CD4-positive, alpha-beta T cell treated with Interleukin-4 for 1 hour (primary cell): ENCODE measurements around the gene TMEM106C.
"Not testable (repeated sequence)": the region's sequence is repeated elsewhere in the genome, so short reads cannot be mapped to it uniquely, and the experiment has no call there.

ENCODE experiments used
- DNase-seq, 2 donors: peaks; one replicate each; pipeline ENCODE4 v3.0.0-alpha.2; 2020 to 2022

TMEM106C gene

DNA sequence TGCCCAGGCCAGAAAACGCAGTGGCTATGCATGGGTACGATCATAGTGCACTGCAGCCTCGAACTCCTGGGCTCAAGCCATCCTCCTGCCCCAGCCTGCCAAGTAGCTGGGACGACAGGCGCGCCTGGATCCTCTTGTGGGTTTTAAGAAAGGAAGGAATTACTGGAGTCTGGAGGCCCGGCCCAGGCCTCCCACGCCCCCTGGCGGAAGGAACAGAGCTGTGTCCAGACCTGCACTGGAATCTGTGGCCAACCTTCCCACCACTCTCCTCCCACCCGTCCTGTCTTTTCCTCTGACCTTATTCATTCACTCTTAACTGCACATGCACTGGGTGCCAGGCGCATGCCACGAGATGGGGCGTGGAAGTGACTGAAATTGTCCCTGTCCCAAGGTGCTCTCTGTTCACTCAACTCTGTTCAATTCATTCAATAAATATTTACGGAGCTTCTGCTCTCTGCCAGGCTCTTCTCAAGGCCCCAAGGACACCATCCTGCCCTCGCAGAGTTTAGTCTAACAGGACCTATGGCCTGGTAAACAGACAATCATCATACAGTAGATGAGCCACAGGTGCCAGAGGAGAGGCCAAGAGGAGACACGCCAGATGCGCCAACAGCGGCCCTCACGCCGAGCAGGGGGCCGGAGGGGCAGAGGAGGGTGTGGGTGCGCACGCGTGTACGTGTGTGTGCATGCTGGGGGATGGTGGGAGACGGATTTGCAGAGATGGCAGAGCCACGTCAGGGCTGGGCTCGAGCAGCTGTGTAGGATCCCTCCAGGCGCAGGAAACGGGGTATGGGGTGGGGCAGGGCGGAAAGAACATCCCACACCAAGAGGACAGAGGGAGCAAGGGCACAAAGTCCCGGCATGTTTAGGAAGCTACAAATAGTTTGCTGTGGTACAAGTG is 13.7 kb upstream of the TMEM106C start:
- DNase-seq: peak; percentile 36 to 49

GRCh38 chr12:47950856-47951468 is 12.4 kb upstream of the TMEM106C start:
- DNase-seq: no peak

DNA sequence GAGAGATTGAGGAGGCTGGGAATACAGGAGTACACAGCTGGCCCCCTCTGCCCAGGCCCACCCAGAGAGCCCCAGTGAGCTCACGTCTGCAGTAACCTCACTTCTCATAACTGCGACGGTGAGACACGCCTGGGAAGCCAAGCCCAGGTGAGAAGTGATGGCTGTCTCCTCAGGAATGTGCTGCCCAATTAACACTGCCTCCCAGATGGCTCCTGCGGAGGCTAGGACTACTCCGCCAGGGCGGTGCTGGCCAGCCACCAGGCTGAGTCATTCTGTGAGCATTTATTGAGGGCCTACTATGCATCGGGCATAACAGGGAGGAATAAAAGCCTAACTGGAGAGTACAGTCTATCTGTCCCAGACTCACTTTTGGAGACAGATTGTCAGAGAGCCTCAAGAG is 9.3 kb upstream of the TMEM106C start:
- no peak for DNase-seq

GRCh38 chr12:47954467-47955045 is 8.8 kb upstream of the TMEM106C start:
- DNase-seq: no peak

DNA sequence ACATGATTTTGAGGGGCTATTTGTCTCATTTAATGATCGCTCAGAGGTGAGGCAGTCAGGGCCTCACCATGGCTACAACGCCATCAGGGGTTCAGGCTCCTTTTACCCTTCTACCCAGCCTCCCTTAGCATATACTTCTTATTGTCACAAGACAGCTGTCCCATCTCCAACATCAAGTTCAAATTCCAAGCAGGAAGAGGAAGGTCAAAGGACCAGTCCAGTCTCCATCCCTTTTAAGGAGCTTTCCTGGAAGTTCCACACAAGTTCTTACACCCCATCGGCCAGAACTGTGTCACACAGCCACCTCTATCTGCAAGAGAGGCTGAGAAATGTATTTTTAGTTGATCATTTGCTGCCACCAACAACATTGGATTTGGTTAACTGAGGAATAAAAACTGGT is 8.3 kb upstream of the TMEM106C start:
- no peak for DNase-seq

GRCh38 chr12:47957671-47958070 is 5.7 kb upstream of the TMEM106C start:
- not testable (repeated sequence) for DNase-seq

DNA sequence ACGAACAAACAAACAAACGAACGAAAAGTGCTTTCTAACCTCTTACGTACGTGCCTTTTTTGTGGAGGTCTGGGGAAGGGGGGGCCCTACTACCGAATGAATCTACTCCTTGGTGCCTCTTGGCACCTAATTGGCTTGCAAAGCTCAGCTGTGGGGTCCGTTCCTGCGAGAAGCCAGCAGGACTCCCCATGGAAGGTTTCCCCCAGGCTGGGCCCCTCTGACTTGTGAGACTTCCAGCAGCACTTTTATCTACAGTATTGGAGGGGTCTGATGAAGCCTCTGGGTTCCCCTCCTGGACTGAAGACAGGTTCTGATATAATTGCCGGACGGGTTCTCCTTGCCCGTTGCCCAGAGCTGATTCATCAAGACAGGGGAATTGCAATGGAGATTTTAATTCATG is 1.2 kb upstream of the TMEM106C start:
- no peak for DNase-seq

- peak in 1 of 2 donors; percentile 1 for DNase-seq
These were observed 821 bp downstream of the TMEM106C start for GRCh38 chr12:47964106-47964728.

GRCh38 chr12:47965581-47965980 is 2.2 kb downstream of the TMEM106C start:
- DNase-seq: no peak

DNA sequence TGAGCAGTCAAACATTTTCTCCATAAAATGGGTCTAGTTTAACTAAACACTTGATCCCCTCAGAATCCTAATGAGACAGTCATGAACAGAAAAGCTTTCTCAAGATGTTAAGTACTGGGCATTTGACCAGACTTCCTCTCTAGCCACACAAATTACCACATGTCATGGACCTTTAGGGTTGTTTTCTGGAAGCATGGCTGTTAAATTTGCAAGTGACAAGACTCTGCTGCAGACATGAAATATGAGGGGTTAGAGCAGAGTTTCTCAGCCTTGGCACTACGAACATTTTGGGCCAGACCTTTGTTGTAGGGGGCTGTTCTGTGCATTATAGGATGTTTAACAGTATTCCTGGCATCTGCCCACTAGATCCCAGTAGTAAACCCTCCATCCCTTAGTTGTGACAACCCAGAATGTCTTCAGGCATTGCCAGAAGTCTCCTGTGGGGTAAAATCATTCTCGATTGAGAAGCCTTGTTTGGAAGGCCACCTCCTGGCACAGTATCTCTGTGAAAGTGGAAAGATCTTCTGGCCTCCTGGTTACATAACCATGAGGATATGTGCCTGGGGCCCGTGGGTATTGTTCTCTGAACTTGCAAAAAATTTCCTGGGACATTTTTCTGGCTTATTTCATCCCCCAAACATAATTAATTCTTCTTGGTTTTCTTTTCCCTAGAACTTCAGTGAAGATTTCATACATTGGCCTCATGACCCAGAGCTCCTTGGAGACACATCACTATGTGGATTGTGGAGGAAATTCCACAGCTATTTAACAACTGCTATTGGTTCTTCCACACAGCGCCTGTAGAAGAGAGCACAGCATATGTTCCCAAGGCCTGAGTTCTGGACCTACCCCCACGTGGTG is 4.3 kb downstream of the TMEM106C start:
- no peak for DNase-seq

DNA sequence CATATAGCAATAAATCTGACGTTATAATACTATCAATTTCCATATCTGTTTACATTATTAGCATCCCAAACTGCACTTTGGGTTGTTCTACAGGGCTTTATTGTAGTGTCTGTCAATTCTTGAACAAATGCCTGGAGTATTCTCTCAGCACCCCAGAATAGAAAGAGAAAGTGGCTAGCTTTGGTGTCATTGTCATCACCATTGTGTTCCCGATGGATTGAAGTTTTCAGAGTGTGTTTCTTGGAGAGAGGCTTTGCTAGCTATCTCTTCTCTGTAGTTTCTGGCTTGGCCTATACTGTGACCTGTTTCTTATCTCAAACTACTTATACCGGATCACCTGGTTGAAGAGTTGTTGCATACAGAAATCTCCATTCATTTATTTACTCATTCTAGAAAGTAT is 6.4 kb downstream of the TMEM106C start:
- no peak for DNase-seq

DNA sequence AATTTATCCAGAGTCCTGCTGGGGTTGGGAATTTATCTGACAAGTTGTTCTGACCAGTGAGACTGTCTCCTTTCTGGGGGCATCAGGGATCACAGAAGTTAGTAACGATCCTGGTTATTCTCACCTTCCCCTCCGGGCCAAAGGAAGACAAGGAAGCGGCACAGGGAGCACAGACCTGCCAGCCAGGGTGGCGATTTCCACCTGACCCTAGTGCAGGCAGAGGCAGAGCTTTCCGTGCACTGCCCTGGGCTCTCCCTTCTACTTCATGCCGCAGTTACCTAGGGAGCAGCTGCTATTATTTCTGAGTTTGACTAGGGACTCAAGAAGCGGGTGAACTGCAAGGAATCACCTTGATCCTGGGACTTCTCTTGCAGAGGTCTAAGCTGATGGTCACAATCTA is 7.4 kb downstream of the TMEM106C start:
- no peak for DNase-seq

DNA sequence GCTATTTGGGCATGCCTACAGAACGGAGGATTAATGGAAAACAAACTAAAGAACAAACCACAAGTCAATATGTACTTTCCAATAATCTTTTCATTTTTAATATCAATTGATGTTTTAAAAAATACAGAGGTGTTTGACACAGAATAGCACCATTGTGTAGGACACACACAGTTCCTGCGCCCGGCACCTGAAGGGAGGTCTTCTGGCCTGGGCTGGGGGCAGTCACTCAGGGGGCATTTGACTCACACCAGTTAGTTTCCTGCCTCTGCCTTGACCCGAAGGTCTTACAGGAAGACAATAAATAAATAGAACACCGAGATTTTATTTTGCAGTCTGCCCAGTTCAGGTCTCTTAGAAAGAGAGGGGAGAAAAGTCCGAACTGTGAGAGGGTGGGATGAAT is 9.5 kb downstream of the TMEM106C start:
- no peak for DNase-seq

DNA sequence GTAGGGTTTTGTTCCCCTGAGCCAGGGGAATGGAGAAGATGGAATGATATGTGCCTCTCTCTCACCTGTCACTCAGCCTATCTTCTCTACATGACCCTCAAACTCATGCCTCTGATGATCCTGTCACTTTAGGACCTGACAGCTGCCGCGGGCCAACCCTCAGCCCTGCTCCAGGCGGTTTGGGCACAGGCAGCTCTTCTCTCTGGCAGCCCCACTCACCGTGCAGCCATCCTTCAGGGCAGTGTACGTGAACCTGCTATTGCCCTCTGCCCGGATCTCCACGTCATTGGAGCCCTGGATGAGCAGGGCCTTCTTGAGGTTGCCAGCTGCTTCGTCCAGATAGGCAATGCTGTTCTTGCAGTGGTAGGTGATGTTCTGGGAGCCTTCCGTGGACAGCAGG is 10.5 kb downstream of the TMEM106C start:
- no peak for DNase-seq

GRCh38 chr12:47975036-47975620 is 11.7 kb downstream of the TMEM106C start:
- DNase-seq: no peak

DNA sequence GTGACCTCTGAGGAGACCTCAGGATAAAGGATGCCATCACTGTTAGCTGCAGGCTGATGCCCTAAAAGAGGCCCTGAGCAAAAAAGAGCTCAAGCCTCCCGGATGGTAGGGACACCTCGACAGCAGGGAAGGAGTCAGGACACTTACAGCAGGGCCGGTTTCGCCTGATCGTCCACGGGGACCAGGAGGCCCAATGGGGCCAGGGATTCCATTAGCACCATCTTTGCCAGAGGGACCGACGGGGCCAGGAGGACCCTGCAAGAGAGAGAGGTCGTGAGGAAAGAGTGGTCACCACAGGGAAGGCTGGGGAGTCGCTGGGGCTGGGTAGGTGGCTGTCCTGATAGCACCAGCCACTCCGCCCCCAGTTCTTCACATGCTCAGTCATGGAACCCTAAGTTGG is 12.4 kb downstream of the TMEM106C start:
- DNase-seq: no peak

- DNase-seq: no peak
These were observed 13.8 kb downstream of the TMEM106C start for GRCh38 chr12:47977046-47977771.

GRCh38 chr12:47977772-47978597 is 14.6 kb downstream of the TMEM106C start:
- no peak for DNase-seq

- DNase-seq: no peak
These were observed 15.1 kb downstream of the TMEM106C start for GRCh38 chr12:47978598-47978873.

- no peak for DNase-seq
These were observed 15.8 kb downstream of the TMEM106C start for GRCh38 chr12:47979166-47979565.

DNA sequence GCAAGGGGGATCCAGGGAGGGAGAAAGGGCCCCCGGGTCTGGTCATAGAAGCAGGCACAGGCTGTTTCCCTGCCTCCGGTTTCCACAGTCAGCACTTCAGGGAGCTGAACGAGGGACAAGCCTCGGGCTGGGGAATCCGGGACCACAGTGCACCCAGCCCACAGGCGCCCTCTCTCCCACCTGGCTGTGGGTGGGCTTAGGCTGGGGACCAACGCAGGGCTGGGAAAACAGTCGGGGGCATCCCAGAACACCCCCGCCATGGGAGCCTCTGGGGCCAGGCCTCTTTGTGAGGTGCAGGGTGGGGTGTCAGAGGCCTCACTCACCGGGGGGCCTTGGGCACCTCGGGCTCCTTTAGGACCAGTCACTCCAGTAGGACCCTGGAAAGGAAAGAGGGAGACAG is 16.3 kb downstream of the TMEM106C start:
- DNase-seq: no peak
